CD4-positive, CD25-positive, alpha-beta regulatory T cell (primary cell): ENCODE data around the gene FZR1. TPM values are rescaled to one million over a fixed set of nuclear protein-coding genes. Genes with fewer than 3 reads are reported as not detected.
"Not testable (repeated sequence)": the region's sequence is repeated elsewhere in the genome, so short reads cannot be mapped to it uniquely, and the experiment has no call there.

Source experiments
- ATAC-seq, 2 donors: fragments of 150-1000 bp; cut with Tn5 transposase; one replicate each; pipeline ENCODE4 v1.10.0; 2021; ENCODE audit warnings: low read depth in 2 of 2, moderate number of reproducible peaks in 2 of 2, moderate library complexity in 1 of 2
- DNase-seq, 3 donors: peaks; one replicate each; pipeline versions ENCODE4 v3.0.0 to v3.0.0-alpha.2; 2012 to 2022; ENCODE audit warnings: mixed read lengths in 1 of 3
- H3K27ac ChIP-seq: one replicate; pipeline ENCODE4 v1.7.0; 2013; ENCODE audit warnings: mild to moderate bottlenecking, low read length; ENCODE audit not compliant: insufficient read depth, poor library complexity, severe bottlenecking
- H3K27me3 ChIP-seq: one replicate; pipeline ENCODE4 v1.7.0; 2013; ENCODE audit warnings: low read length; ENCODE audit not compliant: control insufficient read depth, insufficient read depth
- H3K36me3 ChIP-seq: one replicate; pipeline ENCODE4 v1.7.0; 2013; ENCODE audit warnings: mild to moderate bottlenecking, low read length, moderate library complexity; ENCODE audit not compliant: control insufficient read depth, insufficient read depth
- H3K4me1 ChIP-seq: 2 replicates; pipeline ENCODE4 v1.7.0; 2013; ENCODE audit warnings: mild to moderate bottlenecking, low read length; ENCODE audit not compliant: insufficient read depth, control insufficient read depth, poor library complexity, severe bottlenecking
- H3K4me3 ChIP-seq: one replicate; pipeline ENCODE4 v1.7.0; 2013; ENCODE audit warnings: low read depth, mild to moderate bottlenecking, low read length, moderate library complexity
- H3K9me3 ChIP-seq, 2 experiments: 1 replicate in 1 of 2; 2 replicates in 1 of 2; pipeline ENCODE4 v1.7.0; 2013; ENCODE audit warnings: low read length in 2 of 2, mild to moderate bottlenecking in 1 of 2, moderate library complexity in 1 of 2; ENCODE audit not compliant: control insufficient read depth in 2 of 2
- H3K27ac Mint-ChIP-seq, 3 donors: one replicate each; pipeline ENCODE4 v1.8.0; 2020 to 2022; ENCODE audit warnings: mild to moderate bottlenecking in 3 of 3, mixed read lengths in 3 of 3, moderate library complexity in 2 of 3
- H3K27me3 Mint-ChIP-seq: one replicate; pipeline ENCODE4 v1.8.0; 2022; ENCODE audit warnings: mild to moderate bottlenecking, mixed read lengths
- H3K36me3 Mint-ChIP-seq: one replicate; pipeline ENCODE4 v1.8.0; 2020; ENCODE audit warnings: mixed read lengths
- H3K4me1 Mint-ChIP-seq, 4 donors: one replicate each; pipeline ENCODE4 v1.8.0; 2020 to 2022; ENCODE audit warnings: mixed read lengths in 4 of 4, mild to moderate bottlenecking in 1 of 4
- H3K4me3 Mint-ChIP-seq, 4 donors: one replicate each; pipeline ENCODE4 v1.8.0; 2020 to 2022; ENCODE audit warnings: mild to moderate bottlenecking in 4 of 4, mixed read lengths in 4 of 4, moderate library complexity in 3 of 4
- H3K9me3 Mint-ChIP-seq, 7 donors: one replicate each; pipeline ENCODE4 v1.8.0; 2020 to 2022; ENCODE audit warnings: mixed read lengths in 7 of 7, mild to moderate bottlenecking in 3 of 7, moderate library complexity in 2 of 7
- polyA plus RNA-seq, 4 donors: library from polyadenylated mRNA; unstranded; fragments of 300-500 nt; fragmentation: Illumina TruSeq; gene quantifications; one replicate each; pipeline ENCODE4 v1.2.3, GENCODE V29; 2021
- total RNA-seq: library from RNA; stranded (reverse); gene quantifications from one replicate; pipeline ENCODE4 v1.2.3, GENCODE V29; 2022

FZR1 gene
- total and polyA plus RNA-seq, 5 donors from 2014 or later: 9.1 to 107 (median 10.7) TPM

GRCh38 chr19:3528080-3528479 lies 22.0 kb downstream of the FZR1 start:
- no peak overlapping the region for H3K27ac ChIP-seq
- DNase-seq: no peak
- H3K4me1 ChIP-seq: no peaks in the 10 kb centered on the region
- no peak overlapping the region for H3K4me3 Mint-ChIP-seq
- peaks cover 53% of the 10 kb centered on the region for H3K36me3 ChIP-seq
- H3K27me3 Mint-ChIP-seq: no peaks in the 10 kb centered on the region
- ATAC-seq: no peak
- no peaks in the 10 kb centered on the region for H3K9me3 ChIP-seq
- no peaks in the 10 kb centered on the region for H3K36me3 Mint-ChIP-seq
- no peak overlapping the region for H3K4me3 ChIP-seq
- H3K27me3 ChIP-seq: no peaks in the 10 kb centered on the region
- no peaks in the 10 kb centered on the region for H3K9me3 Mint-ChIP-seq
- H3K4me1 Mint-ChIP-seq: no peaks in the 10 kb centered on the region
- no peak overlapping the region for H3K27ac Mint-ChIP-seq

- no peak overlapping the region for H3K27ac Mint-ChIP-seq
- H3K36me3 ChIP-seq: peaks cover 53% of the 10 kb centered on the region
Observed at GRCh38 chr19:3528539-3529211, 22.6 kb downstream of the FZR1 start.

GRCh38 chr19:3529299-3529698 lies 23.2 kb downstream of the FZR1 start:
- H3K9me3 ChIP-seq, H3K4me1 ChIP-seq, H3K27ac Mint-ChIP-seq, H3K9me3 Mint-ChIP-seq, ATAC-seq, H3K36me3 Mint-ChIP-seq, H3K27ac ChIP-seq, H3K4me1 Mint-ChIP-seq, DNase-seq, H3K27me3 ChIP-seq, H3K27me3 Mint-ChIP-seq, H3K4me3 ChIP-seq, H3K4me3 Mint-ChIP-seq: not testable (repeated sequence)
- peaks cover 53% of the 10 kb centered on the region for H3K36me3 ChIP-seq

More at GRCh38 chr19:3528539-3529211, 22.6 kb downstream of the FZR1 start:
- Histone ChIP-seq H3K4me1 (no peaks in the 10 kb centered on the region), H3K4me3 (no peak overlapping the region), H3K27ac (no peak overlapping the region), H3K9me3 (no peaks in the 10 kb centered on the region), H3K27me3 (no peaks in the 10 kb centered on the region)
- DNase-seq (no peak), ATAC-seq (no peak)
- no peaks in the 10 kb centered on the region for H3K27me3 Mint-ChIP-seq
- no peaks in the 10 kb centered on the region for H3K4me1 Mint-ChIP-seq
- no peaks in the 10 kb centered on the region for H3K9me3 Mint-ChIP-seq
- no peak overlapping the region for H3K4me3 Mint-ChIP-seq
- H3K36me3 Mint-ChIP-seq: no peaks in the 10 kb centered on the region

GRCh38 chr19:3530389-3530788 lies 24.3 kb downstream of the FZR1 start:
- peaks cover 54% of the 10 kb centered on the region for H3K36me3 ChIP-seq

GRCh38 chr19:3531716-3532115 lies 25.6 kb downstream of the FZR1 start:
- no peaks in the 10 kb centered on the region for H3K27me3 ChIP-seq
- H3K4me3 Mint-ChIP-seq: no peak overlapping the region
- no peaks in the 10 kb centered on the region for H3K36me3 Mint-ChIP-seq
- H3K36me3 ChIP-seq: peaks cover 58% of the 10 kb centered on the region
- H3K27ac ChIP-seq: no peak overlapping the region
- no peaks in the 10 kb centered on the region for H3K4me1 ChIP-seq
- H3K4me3 ChIP-seq: no peak overlapping the region
- no peak overlapping the region for H3K27ac Mint-ChIP-seq
- H3K4me1 Mint-ChIP-seq: no peaks in the 10 kb centered on the region
- no peaks in the 10 kb centered on the region for H3K27me3 Mint-ChIP-seq
- DNase-seq (no peak), ATAC-seq (no peak)
- no peaks in the 10 kb centered on the region for H3K9me3 Mint-ChIP-seq
- H3K9me3 ChIP-seq: no peaks in the 10 kb centered on the region

More at GRCh38 chr19:3530389-3530788, 24.3 kb downstream of the FZR1 start:
- no peak overlapping the region for H3K27ac ChIP-seq
- no peaks in the 10 kb centered on the region for H3K4me1 ChIP-seq
- no peak overlapping the region for H3K4me3 ChIP-seq
- Mint-ChIP-seq H3K36me3 (no peaks in the 10 kb centered on the region), H3K4me3 (no peak overlapping the region), H3K27me3 (no peaks in the 10 kb centered on the region), H3K9me3 (no peaks in the 10 kb centered on the region), H3K27ac (no peak overlapping the region), H3K4me1 (no peaks in the 10 kb centered on the region)
- ATAC-seq (no peak), DNase-seq (no peak)
- no peaks in the 10 kb centered on the region for H3K9me3 ChIP-seq
- no peaks in the 10 kb centered on the region for H3K27me3 ChIP-seq

- no peaks in the 10 kb centered on the region for H3K9me3 Mint-ChIP-seq
- no peaks in the 10 kb centered on the region for H3K4me1 Mint-ChIP-seq
- H3K27me3 ChIP-seq: no peaks in the 10 kb centered on the region
- H3K9me3 ChIP-seq: no peaks in the 10 kb centered on the region
- H3K27me3 Mint-ChIP-seq: no peaks in the 10 kb centered on the region
- no peak overlapping the region for H3K4me3 Mint-ChIP-seq
- no peak overlapping the region for H3K4me3 ChIP-seq
- no peaks in the 10 kb centered on the region for H3K36me3 Mint-ChIP-seq
- peaks cover 52% of the 10 kb centered on the region for H3K36me3 ChIP-seq
- DNase-seq: no peak
- no peak overlapping the region for H3K27ac ChIP-seq
- ATAC-seq: no peak
- no peak overlapping the region for H3K27ac Mint-ChIP-seq
- H3K4me1 ChIP-seq: no peaks in the 10 kb centered on the region
Observed at GRCh38 chr19:3532154-3532786, 26.2 kb downstream of the FZR1 start.

GRCh38 chr19:3533033-3533432 lies 26.9 kb downstream of the FZR1 start:
- Mint-ChIP-seq H3K9me3 (no peaks in the 10 kb centered on the region), H3K4me1 (no peaks in the 10 kb centered on the region), H3K36me3 (peaks cover under 1% of the 10 kb centered on the region), H3K27ac (peak overlapping the region in 1 of 3 donors; percentile 62), H3K27me3 (no peaks in the 10 kb centered on the region), H3K4me3 (no peak overlapping the region)
- H3K9me3 ChIP-seq: no peaks in the 10 kb centered on the region
- H3K27ac ChIP-seq: no peak overlapping the region
- ATAC-seq (no peak), DNase-seq (no peak)
- H3K4me1 ChIP-seq: no peaks in the 10 kb centered on the region
- H3K36me3 ChIP-seq: peaks cover 47% of the 10 kb centered on the region
- no peak overlapping the region for H3K4me3 ChIP-seq
- H3K27me3 ChIP-seq: no peaks in the 10 kb centered on the region
